Posterior vena cava (tissue), 2 donors: ENCODE data around the gene DGUOK. TPM values are rescaled to one million over a fixed set of nuclear protein-coding genes. Genes with fewer than 3 reads are reported as not detected.

Source experiments
- DNase-seq: peaks from one replicate; pipeline ENCODE4 v3.0.0-alpha.2; 2020; ENCODE audit warnings: low spot score
- intact Hi-C, 2 donors: fragments of 100-400 bp; cut with DNase I; formaldehyde crosslinking; loops; one replicate each; pipeline versions ENCODE4 v1.14.1 to v1.14.2; 2022 to 2023
- total RNA-seq, 2 donors: library from RNA; stranded (reverse); fragmentation: NEBNext Ultra II Directional; extraction: Animal tissue kit (Norgen Biotek cat#: 25700); gene quantifications; one replicate each; pipeline ENCODE4 v1.2.1, GENCODE V29; 2021
- donor health status: DM: yes; HTN: yes; CAD: no.
- donor health status: DM: yes; HTN: yes; CAD: no.

DGUOK gene
- total RNA-seq, 2 donors from 2014 or later: 36.1 to 41.9 TPM

DNA sequence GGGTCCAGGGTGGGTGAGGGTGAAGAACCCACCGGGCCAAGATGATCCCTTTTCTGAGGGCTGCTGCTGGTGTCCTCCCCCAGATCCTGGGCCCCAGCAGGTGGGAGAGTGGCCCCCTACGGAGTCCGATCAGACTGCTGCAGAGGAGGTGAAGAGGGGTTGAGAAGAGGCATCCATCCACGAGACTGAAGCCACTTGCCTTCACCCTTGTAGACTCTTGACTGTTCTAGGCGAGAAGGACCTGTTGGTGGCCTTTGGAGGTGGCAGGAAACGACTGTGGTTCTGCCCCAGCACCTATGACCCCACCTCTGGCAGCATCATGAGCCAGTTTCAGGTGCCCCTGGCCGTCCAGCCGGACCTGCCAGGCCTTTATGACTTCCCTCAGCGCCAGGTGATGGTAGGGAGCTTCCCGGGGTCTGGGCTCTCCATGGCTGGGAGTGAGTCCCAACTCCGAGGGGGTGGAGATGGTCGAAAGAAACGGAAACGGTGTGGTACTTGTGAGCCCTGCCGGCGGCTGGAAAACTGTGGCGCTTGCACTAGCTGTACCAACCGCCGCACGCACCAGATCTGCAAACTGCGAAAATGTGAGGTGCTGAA is 59.5 kb downstream of the DGUOK start:
- DNase-seq: no peak
- intact Hi-C loops: no loop called here

DNA sequence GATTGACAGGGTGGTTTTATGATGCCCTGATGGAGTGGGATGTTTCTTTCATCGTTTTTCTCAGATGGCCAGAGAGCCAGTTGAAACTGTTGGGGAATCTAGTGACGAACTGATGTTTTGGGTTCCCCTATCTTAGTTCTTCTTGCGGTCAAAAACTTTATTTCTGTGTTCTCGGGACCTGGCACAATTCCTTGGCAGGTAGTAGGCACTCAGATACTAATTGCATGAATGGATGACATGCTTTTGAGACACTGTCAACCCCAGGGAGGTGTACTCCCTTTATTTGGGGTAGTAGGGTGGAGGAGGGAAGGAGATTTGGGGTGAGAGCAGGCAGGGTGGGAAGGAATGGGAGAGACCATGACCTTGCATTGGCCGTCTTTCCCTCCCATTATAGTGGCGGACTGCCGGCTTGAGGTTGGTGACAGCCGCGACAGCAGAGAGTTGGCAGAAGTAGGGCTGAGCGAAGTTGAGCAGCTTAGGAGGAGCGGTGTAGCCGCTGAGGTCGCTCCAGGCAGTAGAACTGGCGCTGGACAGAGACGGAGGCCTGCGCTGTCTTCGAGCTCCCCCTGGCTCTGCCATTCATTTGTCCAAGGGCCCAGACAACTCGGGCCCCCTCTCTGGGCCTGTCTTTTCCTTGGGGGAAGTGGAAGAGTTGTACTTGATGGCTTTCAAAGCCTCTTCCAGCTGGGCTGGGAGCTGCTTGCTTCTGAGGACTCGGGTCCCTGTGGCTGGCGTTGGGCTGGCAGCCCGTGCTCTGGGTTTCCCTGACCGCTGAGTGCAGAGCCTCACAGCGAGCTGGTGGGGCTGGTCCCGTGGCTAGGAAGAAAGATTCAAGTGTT is 60.6 kb downstream of the DGUOK start:
- intact Hi-C loops: no loop called here
- DNase-seq: peak; percentile 84

DNA sequence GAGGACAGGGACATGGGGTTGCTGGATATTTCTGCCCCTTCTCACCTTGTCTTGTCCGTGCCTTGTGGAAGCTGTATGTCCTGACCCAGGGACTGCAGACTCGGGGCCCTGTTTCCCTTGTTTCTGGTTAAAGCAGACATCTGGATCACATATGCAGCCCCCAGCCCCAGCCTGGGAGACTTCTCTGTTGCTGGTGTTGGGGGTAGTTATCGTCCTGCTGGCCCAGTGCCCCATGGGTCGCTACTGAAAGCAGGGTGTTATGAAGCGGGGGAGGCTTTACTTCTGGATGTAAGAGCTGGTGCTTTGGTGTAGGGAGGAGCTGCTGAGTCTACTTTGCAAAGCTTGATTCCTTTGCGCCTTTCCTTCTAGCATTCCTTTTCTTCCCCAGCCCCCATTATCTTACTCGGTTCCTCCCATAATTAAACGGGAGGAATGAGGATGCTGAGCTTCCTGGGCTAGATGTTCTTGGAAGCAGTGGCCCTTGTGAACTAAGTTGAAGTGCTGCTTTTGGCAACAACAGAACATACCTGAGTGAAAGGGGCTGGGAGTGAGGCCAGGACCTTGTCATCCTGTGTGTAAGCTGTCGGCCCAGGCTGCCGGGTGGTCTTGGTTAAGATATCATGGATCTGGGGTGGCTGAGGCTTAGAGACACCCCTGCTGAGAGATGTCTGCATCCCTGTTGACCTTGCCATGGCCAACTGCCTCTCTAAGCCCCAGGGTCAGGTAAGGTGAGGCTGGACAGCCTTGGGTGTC is 61.4 kb downstream of the DGUOK start:
- intact Hi-C loops: no loop called here
- no peak for DNase-seq

DNA sequence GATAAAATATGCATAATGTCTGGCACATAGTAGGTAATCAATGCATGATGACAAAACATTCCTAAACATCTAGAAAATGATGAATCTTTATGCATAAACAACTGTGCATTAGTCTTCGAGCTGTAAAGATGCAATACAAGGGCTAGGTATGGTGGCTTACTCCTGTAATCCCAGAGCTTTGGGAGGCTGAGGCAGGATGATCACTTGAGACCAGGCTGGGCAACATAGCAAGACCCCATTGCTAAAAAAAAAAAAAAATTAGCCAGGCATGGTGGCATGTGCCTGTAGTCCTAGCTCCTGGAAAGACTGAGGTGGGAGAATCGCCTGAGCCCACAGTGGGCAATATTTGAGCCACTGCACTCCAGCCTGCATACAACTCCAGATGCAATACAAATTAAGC is 63.3 kb downstream of the DGUOK start:
- intact Hi-C loops: no loop called here

DNA sequence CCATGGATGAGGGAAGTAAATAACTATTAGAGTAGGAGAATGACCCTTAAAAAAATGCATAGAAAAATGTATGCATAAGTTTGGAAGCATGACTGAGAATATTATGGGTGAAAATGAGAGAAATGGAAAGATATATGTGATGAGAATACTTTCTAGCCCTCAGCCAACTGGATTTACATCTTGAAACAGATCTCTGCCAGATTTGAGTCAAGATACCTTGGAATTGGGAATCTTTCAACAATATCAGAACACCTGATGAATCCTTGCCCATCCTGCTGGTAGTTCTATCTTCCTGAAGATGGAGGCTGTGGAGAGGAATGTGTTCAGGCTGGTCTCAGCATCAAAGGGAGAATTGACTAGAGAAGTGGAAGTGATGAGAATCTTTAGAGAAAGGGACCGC is 63.9 kb downstream of the DGUOK start:
- no peak for DNase-seq
- intact Hi-C loops: no loop called here

More for the DNA sequence above, 63.3 kb downstream of the DGUOK start:
- DNase-seq: no peak

DNA sequence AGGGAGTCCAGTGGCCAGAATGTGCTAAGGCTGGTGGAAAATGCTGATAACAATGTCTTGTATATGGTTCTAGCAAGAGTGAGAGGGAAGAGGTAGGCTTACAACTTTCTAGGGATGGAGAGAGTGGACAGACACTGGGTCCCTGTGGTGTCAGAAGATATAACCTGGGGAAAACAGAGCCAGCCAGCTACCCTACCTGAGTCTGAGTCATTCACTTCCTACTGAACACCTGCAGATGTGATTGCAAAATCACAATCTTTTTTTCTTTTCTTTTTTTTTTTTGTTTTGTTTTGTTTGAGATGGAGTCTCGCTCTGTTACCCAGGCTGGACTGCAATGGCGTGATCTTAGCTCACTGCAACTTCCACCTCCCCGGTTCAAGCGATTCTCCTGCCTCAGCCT is 65.4 kb downstream of the DGUOK start:
- intact Hi-C loops: no loop called here
- no peak for DNase-seq

DNA sequence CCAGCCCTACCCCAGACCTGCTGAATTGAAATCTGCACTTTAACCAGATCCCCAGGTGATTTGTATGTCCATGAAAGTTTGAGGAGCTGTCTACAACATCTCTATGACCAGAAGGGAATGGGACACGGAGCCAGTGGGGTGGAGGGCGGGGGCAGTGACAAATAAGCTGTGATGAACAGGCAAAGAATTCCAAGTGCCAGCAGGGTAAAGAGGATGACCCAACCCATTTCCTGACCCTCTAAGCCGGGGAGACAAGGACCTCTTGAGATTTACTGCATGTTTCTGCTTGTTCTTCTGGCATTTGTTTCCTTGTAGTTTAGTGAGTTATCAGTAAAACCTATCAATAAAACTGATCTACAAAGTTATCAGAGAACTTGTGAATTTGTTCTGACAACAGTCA is 66.7 kb downstream of the DGUOK start:
- no peak for DNase-seq
- intact Hi-C loops: no loop called here

DNA sequence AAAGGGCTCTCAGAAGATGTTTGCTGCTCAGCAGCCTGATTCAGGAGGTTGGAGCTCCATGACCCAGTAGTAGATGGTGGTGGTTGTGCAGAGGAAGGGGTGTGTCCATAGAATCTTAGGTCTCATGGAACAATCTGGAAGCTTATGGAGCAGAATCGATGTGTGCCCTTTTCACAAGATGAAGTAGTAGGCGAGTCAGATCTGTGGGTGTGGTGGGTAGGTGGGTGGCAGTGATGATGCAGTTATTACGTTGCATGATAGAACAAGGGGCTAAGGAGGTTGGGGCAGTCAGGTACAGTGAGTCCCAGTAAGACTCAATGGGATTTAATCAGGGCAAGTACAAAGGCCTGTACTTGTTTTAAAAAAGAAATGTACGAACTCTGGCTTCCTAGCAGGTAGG is 67.1 kb downstream of the DGUOK start:
- intact Hi-C loops: no loop called here
- DNase-seq: no peak

DNA sequence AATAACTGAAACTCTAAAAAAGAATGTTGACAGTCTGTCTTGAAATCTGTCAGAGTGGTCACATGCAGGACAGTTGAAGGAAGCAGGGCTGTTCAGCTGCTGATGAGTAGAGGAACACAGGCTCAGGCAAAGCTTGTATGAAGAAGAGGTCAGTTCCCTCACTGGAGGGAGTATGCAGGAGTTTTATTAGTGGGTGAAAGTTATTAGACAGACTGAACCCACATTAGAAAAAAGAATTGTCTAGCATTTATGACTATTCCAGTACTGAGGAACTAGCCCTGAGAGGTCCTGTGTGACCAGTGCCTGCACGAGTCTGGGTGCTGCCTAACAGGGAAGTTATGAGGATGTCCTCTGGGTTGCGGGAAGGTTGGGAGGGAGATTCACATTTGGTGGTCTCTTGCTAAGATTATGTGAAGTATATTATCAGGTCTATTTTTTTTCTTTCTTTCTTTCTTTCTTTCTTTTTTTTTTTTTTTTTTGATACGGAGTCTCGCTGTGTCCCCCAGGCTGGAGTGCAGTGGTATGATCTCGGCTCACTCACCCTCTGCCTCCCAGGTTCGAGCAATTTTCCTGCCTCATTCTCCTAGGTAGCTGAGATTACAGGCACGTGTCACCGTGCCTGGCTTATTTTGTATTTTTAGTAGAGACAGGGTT is 67.6 kb downstream of the DGUOK start:
- intact Hi-C loops: no loop called here
- DNase-seq: no peak

DNA sequence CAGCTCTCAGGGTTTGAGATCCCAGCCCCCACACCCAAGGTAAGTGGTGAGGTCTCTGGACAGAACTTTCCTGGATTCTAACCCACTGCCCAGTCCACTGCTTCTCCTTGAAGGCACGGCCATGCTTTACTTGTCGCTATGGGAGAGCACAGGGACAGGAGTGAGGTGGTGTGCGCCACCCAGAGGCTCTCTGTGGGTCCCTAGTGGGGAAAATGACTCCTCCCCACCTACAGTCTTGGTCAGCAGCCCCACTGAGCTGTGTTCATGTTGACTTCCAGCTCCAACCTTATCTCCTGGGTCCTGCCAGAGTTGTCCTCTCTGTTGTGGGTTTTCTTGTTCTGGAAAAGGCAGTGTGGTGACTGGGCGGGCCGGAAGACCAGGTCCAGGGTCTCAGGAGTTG is 69.1 kb downstream of the DGUOK start:
- no peak for DNase-seq
- intact Hi-C loops: no loop called here

DNA sequence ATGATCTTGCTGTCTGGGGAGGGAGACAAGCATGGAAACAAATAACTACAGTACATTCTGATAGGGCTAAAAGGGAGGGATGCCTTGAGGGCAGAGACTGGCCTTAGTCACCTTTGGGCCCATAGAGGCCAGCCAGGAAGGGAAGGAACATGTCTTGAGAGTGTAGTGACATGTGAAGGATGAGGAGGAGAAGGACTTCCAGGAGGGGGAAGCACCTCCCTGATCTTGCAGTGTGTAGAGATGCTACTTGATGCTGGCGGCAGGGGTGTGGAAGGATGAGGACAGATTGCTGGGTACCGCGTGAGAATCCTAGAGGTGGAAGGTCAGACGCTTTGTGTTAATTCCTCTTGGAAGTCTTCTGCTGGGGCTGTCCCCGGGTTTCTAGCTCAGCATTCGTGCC is 71.1 kb downstream of the DGUOK start:
- DNase-seq: no peak
- intact Hi-C loops: no loop called here

DNA sequence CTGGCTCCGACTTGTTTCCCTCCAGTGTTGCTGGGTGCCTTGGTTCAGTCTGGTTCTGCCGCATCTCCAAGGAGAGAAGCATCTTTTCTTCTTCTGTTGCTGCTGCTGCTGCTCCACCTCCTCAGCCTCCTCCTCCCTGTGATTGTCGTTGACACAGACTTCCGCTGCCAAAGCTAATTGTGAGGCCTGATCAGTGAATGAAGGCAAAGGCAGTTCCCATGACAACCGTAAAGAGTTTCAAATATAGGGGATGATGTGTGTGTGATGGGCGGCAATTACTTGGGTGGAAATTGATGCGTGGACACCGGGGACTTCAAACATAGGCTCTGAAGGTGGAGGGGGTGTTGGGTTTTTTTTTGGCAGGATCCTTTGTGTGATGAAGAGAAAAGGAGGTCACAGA is 71.8 kb downstream of the DGUOK start:
- intact Hi-C loops: no loop called here
- DNase-seq: no peak

DNA sequence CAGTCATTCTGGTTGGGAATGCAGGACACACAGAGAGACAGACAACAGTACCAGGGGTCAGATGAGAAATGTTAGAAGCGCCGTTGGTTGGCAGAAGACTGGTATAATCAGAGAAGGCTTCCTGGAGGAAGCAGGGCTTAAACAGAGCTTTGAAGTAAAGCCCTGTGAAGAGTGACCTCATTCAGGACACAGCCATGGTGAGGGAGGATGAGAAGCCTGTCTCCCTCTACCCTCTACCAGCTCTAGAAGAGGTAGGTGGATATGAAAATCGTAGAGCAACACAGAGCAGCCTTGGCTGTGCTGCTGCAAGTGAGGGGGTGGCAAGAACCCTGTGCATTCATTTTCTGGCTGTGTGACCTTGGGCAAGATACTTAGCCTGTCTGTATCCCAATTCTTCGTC is 72.3 kb downstream of the DGUOK start:
- intact Hi-C loops: no loop called here
- DNase-seq: no peak

DNA sequence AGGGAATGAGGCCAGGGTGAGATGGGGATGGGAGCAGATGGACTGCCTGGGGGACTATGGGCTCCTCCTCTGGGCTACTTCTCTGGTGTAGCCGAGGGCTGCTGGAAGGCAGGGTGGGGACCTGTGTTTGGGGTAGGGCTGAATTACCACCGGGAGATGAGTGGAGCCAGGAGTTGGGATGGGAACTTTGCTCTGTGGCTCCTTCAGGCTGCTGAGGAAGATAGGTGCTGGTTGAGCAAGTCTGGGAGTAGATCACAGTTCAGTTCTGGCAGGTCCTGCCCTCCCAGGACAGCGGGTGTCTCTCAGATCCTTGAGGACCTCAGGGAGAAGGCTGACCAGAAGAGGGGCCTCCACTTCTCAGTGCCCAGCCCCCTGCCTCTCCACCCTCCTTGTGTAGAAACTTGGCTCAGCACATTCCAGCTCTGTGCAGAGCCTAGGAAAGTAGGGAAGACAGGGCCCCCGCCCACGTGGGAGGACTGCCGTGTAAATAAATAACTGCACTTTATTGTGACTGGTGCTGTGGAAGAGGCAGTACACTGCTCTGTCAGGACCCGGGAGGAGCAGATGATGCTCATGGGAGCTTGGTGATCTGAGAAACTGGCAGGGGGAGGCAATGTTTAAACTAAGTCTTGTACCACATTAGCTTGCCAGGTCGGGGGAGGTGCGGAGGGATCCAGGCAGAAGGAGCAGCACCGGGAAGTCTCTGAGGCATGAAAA is 73.4 kb downstream of the DGUOK start:
- DNase-seq: no peak
- intact Hi-C loops: loop anchor here in 1 of 2 donors (5.0 kb wide), 1 partner anchor 127 kb away; no protein-coding TSS in a partner anchor

DNA sequence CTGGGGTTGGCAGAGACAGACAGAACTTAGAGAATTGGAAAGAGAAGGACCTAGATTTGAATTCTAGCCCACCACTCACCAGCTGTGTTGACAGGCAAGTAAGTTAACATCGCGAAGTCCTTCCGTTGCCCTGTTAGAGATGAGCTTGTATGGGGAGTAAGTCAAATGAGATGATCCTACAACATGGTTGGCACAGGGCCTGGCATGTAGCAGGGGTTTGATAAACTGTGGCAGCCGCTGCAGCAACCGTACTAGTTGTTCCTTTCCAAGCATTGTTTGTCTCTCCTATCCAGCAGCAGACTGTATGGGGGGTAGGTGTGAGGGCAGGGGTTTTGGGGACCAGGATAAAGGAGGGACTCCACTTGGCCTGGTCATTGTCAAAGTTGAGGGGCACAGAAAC is 74.0 kb downstream of the DGUOK start:
- DNase-seq: no peak
- intact Hi-C loops: loop anchor here in 1 of 2 donors (5.0 kb wide), 1 partner anchor 127 kb away; no protein-coding TSS in a partner anchor

DNA sequence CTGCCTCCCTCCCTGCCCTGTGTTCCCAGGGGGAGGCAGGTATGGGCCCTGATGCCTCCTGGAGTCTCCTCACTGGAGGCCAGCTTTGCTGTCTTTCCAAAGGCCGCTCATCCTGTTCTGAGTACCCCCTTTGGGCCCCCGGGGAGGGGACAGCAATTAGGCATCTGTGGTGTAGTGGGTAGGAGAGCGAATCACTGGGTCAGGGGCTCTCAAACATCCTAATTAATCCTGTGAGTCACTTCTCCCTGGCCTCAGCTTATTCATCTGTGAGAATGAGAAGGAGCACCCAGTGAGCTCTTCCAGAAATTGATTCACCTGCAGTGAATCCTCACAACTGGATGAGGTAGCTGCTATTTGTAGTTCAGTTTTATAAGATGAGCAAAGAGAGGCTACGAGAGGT is 74.4 kb downstream of the DGUOK start:
- DNase-seq: no peak

DNA sequence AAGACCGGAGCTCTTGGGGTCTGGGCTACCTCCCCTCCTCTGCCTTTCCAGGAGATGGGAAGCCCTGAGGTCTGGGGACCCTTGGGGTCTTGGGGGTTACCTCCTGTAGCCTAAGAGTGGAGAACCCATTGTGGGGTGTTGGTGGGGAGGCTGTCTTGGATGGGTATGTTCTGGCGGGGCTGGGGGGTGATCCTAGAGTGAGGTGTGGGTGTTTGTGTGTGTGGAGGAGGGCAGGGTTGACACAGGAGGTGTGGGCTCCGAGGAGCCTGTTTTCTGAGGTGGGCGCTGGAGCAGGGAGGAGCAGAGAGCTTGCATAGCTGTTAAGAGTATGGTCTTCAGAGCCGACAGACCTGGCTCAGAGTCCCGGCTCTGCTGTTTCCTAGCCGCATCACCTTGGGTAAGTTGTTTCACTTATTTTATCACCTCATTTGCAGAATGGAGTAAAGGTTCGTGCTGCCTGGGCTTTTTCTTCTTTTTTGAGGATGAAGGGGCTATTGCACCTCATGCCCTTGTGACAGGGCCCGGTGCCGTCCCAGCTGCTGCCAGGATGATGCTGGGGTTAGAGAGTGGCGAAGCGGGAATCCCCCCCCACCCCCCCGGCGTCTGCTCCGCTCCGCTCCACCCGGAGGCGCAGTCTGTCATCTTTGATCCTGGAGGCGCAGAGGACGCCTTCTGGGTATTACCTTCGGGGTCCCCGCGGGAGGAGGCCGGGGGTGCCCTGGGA is 75.3 kb downstream of the DGUOK start:
- intact Hi-C loops: loop anchor here in 1 of 2 donors (5.0 kb wide), 1 partner anchor 125 kb away; no protein-coding TSS in a partner anchor
- DNase-seq: no peak

More for the DNA sequence above, 74.4 kb downstream of the DGUOK start:
- intact Hi-C loops: loop anchor here in 1 of 2 donors (5.0 kb wide), 1 partner anchor 126 kb away; no protein-coding TSS in a partner anchor
